Fibroblast of pulmonary artery (primary cell): ENCODE results near the gene CPB2.

Source experiments
- DNase-seq: peaks from one replicate; pipeline ENCODE4 v3.0.0-alpha.2; 2010; ENCODE audit warnings: low read depth
- H3K4me3 ChIP-seq: replicated peaks from 2 replicates; pipeline ENCODE4 v1.5.1; 2011; ENCODE audit warnings: low read depth, mild to moderate bottlenecking, control low read depth, low read length, moderate library complexity
- TF ChIP-seq, protein P1 (sequence below): IDR thresholded peaks from 2 replicates; pipeline ENCODE4 v1.5.1; 2011; ENCODE audit warnings: mild to moderate bottlenecking, control low read depth, low read length, inconsistent platforms; ENCODE audit errors: missing control alignments

The CPB2 gene

DNA sequence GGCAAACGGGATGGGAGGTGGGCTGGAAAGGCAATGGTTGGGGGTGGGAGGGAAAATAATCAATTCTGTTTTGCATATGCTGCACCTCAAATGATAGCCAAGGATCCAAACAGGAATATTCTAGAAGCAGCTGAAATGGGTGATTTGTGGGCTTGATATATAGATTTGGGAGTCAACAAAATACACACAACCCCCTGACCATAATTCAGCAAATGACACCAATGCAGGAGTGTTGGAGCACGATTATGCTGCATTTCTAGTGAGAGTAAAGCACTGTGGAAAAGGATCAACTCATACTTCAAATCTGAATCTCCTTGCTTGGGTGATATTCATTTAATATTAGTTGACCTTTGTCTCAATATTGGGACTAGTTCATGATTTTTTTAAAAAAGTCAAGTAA lies 41.1 kb upstream of the CPB2 start:
- TF ChIP-seq, protein P1, sequence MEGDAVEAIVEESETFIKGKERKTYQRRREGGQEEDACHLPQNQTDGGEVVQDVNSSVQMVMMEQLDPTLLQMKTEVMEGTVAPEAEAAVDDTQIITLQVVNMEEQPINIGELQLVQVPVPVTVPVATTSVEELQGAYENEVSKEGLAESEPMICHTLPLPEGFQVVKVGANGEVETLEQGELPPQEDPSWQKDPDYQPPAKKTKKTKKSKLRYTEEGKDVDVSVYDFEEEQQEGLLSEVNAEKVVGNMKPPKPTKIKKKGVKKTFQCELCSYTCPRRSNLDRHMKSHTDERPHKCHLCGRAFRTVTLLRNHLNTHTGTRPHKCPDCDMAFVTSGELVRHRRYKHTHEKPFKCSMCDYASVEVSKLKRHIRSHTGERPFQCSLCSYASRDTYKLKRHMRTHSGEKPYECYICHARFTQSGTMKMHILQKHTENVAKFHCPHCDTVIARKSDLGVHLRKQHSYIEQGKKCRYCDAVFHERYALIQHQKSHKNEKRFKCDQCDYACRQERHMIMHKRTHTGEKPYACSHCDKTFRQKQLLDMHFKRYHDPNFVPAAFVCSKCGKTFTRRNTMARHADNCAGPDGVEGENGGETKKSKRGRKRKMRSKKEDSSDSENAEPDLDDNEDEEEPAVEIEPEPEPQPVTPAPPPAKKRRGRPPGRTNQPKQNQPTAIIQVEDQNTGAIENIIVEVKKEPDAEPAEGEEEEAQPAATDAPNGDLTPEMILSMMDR, result no peak
- DNase-seq, result no peak

DNA sequence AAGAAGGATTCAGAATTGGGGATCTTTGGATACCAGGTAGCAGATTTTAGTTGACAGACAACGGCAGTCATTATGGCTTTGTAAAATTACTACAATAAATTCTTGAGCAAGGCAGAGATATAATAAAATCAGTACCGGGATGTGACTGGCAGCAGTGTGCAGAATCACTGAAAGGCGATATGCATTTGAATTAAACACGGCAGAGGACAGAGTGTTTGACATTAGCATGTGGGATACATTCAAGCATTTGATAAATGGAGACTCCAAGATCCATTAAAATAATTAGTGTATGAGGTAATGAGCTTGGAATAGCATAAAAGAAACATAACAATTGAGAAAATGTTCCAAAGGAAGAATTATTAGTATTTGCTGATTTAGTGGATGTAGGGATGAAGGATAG lies 40.3 kb upstream of the CPB2 start:
- DNase-seq, result no peak
- TF ChIP-seq, protein P1, result no peak
- H3K4me3 ChIP-seq, result no peak overlapping the region

More for the DNA sequence above, 41.1 kb upstream of the CPB2 start:
- H3K4me3 ChIP-seq, result no peak overlapping the region

DNA sequence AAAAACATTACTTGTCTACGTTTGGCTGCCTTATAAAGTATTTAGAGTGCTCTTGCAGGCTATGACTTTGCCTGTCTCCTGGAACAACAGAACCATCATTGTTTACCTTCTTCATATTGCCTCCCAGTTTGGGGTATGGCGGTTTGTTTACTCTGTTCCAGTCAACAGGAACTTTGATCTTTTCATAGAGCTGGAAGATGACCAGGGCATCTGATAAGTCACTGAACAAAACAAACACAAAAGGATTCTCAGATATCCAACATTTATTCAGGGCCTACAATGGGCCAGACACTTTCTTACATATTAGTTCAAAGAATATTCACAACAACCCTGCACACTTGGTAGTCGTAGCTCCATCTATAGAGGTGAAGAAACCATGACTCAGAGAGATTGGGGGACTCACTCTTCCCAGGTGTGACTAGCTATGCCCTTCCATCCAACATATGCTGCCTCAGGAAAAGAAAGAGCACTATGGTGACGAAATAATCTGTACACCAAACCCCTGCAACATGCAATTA lies 38.4 kb upstream of the CPB2 start:
- H3K4me3 ChIP-seq, result no peak overlapping the region
- no peak for DNase-seq
- TF ChIP-seq, protein P1, result no peak

DNA sequence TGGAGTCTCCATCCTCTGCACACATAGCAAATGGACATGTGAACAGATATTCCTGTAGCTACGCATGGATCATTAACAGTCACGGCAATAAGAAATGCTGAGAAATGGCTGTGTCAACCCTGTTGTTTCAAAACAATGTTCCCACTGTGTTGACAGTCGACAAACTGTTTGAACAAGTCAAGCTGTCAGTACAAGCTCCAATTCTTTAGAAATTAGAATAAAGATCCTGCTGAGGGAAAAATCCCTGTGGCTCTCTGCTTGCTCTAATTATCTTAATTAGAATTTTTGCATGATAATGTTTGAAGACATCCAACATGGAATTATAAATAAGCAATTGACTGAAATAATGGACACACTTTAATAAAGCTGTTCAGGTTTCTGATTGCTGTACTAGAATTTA lies 37.9 kb upstream of the CPB2 start:
- DNase-seq, result no peak

DNA sequence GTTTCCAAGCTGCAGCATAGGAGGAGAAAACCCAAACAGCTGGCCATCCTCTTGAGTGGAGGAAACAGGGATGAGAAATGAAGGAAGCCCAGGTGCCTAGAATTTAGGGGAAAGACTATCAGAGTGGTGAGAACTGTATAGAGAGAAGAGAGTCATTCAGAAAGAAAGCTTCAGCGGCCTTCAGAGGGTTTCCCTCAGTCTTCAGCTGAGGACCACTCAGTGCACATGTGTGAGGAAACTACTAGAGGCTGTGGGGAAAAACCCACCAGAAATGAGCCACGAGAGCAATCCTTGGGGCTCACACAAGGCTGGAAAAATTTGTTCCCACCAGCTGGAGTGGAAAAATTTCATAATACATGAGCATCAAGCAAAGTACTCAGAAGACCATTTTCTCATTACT lies 35.2 kb upstream of the CPB2 start:
- H3K4me3 ChIP-seq, result no peak overlapping the region
- TF ChIP-seq, protein P1, result no peak

More for the DNA sequence above, 37.9 kb upstream of the CPB2 start:
- no peak overlapping the region for H3K4me3 ChIP-seq
- TF ChIP-seq, protein P1, result no peak

DNA sequence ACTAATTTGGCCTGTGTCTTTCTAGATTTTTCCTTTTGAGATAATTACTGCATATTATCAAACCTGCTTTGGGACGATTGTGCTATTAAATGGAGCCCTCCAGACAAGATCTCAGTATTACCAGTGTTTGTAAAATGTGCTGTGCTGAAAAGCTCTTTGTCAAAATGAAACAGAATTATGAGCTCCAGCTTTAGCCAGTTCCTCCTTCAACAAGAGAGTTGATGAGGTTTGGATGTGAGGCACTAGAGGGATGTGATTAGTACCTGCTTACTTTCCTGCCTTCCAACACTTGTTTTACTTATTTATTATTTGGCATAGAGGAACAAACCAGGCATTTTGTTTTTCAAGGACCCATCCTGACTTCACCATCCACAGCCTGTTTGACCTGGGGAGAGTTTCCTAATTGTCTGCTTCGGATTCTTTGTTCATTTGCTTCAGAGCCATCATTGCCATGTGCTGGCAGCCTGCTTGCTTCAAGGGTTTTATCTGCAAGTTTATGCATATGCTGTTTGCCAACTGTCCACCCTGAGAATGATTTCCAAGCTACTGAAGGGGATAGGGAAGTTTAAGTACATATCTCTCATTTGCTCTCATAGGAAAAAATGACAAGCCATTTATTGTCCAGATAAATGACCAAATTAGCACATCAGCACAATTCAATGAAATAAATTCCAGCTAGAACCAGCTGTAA lies 32.9 kb upstream of the CPB2 start:
- no peak overlapping the region for H3K4me3 ChIP-seq
- no peak for DNase-seq
- TF ChIP-seq, protein P1, result no peak

More for the DNA sequence above, 35.2 kb upstream of the CPB2 start:
- DNase-seq, result no peak

DNA sequence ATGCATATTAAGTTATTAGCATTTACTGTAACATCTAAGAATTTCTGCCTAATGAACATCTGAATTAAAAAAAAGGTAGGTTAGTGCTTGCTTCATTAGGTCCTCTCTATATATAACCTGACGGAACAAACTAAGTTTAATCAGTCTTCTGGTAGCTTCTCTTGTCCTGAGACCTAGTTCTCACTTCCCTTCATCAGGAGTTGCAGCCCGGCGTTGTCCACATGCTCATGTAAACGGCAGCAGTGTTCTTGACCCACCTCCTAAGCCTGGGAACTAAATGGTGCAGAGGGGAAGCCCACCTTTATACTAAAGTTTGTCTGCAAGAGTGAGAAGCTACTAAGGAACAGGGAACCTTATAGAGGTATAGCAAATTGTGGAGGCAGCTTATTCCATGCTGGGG lies 31.9 kb upstream of the CPB2 start:
- TF ChIP-seq, protein P1, result no peak
- DNase-seq, result no peak
- H3K4me3 ChIP-seq, result no peak overlapping the region
